Measurements from ENCODE around the gene KRT5. TPM values are rescaled to one million over a fixed set of nuclear protein-coding genes. Genes with fewer than 3 reads are reported as not detected.

Gene KRT5
- total and polyA plus RNA-seq, 9 donors: 0.25 to 16.1 (median 1.4) TPM; not detected in 1

DNA sequence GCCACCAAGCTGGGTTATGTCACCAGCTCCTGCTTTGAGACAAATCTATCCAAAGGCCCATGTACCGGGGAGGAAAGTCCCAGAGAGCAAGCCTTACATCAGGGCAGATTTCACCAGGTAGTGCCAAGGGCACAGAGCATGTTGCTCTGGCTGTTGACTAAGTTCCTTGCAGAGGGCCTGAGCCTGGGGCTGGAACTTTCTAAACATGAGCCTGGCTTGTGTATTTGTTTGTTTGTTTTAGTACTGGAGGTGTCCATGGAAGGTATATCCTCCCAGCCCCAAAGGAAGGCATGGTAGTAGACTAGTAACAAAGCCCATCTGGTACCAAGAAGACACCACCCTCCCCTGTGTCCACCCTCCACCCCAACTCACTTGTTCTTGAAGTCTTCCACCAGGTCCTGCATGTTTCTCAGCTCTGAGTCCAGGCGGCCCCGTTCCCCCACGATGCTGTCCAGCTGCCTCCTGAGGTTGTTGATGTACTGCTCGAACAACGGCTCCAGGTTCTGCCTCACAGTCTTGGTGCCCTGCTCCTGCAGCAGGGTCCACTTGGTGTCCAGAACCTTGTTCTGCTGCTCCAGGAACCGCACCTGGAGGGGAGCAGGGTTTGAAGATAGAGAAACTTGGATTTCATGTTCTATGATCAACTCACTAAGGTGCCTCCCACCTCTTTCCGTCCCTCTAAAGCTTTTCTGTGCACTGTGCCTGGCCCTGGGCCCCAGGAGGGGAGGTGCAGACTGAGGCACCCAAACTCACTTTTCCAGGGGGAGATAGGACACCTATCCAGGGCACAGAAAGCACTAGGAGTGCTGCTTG, 1.4 kb downstream of the KRT5 start:
- Histone ChIP-seq H3K27ac (no peak overlapping the region), H3K4me1 (ENCODE audit: insufficient read depth) (no peaks in the 10 kb centered on the region), H3K36me3 (no peaks in the 10 kb centered on the region), H3K4me3 (no peak overlapping the region), H3K27me3 (no peaks in the 10 kb centered on the region), H3K9me3 (no peaks in the 10 kb centered on the region)
- TF ChIP-seq, protein P1, sequence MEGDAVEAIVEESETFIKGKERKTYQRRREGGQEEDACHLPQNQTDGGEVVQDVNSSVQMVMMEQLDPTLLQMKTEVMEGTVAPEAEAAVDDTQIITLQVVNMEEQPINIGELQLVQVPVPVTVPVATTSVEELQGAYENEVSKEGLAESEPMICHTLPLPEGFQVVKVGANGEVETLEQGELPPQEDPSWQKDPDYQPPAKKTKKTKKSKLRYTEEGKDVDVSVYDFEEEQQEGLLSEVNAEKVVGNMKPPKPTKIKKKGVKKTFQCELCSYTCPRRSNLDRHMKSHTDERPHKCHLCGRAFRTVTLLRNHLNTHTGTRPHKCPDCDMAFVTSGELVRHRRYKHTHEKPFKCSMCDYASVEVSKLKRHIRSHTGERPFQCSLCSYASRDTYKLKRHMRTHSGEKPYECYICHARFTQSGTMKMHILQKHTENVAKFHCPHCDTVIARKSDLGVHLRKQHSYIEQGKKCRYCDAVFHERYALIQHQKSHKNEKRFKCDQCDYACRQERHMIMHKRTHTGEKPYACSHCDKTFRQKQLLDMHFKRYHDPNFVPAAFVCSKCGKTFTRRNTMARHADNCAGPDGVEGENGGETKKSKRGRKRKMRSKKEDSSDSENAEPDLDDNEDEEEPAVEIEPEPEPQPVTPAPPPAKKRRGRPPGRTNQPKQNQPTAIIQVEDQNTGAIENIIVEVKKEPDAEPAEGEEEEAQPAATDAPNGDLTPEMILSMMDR (IDR thresholded peaks at IDR 0.05): no peak
- no peak for TF ChIP-seq POLR2A (IDR thresholded peaks at IDR 0.05)
- no peak for TF ChIP-seq EP300 (IDR thresholded peaks at IDR 0.05)
- intact Hi-C loops (cut with DNase I): no loop called here
- WGBS, 3 donors: 68 to 74% (median 71%) methylated on average over 8 of the region's 8 CpGs
- no peak for DNase-seq

DNA sequence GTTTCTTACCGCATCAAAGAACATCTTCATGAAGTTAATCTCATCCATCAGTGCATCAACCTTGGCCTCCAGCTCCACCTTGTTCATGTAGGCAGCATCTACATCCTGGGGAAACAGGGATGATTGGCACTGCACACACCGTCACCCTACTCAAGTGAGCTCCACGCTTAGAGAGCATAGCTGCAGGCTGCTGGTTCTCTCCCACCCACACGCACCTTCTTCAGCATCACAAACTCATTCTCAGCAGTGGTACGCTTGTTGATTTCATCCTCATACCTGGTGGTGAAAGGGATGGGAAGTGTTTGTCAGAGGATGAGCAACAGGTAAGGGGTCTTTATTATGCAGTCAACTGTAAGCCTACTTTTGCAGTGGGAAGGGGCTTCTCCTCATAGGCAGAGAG, 2.3 kb downstream of the KRT5 start:
- no peak for TF ChIP-seq EP300 (IDR thresholded peaks at IDR 0.05)
- Histone ChIP-seq H3K27ac (no peak overlapping the region), H3K9me3 (no peaks in the 10 kb centered on the region), H3K4me1 (ENCODE audit: insufficient read depth) (no peaks in the 10 kb centered on the region), H3K36me3 (no peaks in the 10 kb centered on the region), H3K4me3 (no peak overlapping the region), H3K27me3 (no peaks in the 10 kb centered on the region)
- WGBS, 3 donors: 85 to 90% (median 85%) methylated on average over 5 of the region's 5 CpGs
- DNase-seq: no peak
- intact Hi-C loops (cut with DNase I): no loop called here

DNA sequence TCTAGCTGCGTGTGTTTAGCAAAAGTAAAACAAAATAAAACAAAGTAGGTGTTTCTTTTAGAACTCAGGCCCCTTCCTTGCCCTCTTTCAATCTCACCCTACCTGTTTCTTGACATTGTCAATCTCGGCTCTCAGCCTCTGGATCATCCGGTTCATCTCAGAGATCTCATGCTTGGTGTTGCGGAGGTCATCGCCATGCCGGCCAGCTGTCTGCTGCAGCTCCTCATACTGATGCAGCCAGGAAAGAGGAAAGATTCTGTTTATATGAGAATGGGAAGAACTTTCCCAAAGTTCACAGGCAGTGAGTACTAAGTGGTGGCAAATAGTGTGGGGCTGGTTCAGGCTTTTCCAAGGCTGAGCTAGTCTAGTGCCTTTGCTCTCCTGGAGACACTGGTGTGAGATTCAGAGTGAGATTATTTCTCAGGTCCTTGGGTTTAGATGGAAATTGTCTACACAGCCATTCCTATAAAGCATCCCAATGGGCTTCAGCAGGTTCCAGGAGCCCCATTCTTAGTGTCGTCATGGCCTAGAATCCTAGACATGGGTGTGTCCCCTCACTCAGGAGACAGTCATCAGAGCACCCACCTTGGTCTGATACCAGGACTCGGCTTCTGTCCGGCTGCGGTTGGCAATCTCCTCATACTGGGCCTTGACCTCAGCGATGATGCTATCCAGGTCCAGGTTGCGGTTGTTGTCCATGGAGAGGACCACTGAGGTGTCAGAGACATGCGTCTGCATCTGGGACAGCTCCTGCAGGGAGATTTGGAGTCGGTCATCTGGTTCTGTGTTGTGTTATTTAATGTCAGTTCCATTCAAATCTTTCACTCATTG, 3.0 kb downstream of the KRT5 start:
- Histone ChIP-seq H3K9me3 (no peaks in the 10 kb centered on the region), H3K27ac (no peak overlapping the region), H3K4me3 (no peak overlapping the region), H3K36me3 (no peaks in the 10 kb centered on the region), H3K27me3 (no peaks in the 10 kb centered on the region), H3K4me1 (ENCODE audit: insufficient read depth) (no peaks in the 10 kb centered on the region)
- intact Hi-C loops (cut with DNase I): no loop called here
- TF ChIP-seq POLR2A (IDR thresholded peaks at IDR 0.05) (no peak), EP300 (IDR thresholded peaks at IDR 0.05) (no peak)
- TF ChIP-seq, protein P1 (IDR thresholded peaks at IDR 0.05): no peak
- no peak for DNase-seq
- 88 to 92% (median 90%) methylated on average over 14 of the region's 14 CpGs for WGBS, 3 donors

DNA sequence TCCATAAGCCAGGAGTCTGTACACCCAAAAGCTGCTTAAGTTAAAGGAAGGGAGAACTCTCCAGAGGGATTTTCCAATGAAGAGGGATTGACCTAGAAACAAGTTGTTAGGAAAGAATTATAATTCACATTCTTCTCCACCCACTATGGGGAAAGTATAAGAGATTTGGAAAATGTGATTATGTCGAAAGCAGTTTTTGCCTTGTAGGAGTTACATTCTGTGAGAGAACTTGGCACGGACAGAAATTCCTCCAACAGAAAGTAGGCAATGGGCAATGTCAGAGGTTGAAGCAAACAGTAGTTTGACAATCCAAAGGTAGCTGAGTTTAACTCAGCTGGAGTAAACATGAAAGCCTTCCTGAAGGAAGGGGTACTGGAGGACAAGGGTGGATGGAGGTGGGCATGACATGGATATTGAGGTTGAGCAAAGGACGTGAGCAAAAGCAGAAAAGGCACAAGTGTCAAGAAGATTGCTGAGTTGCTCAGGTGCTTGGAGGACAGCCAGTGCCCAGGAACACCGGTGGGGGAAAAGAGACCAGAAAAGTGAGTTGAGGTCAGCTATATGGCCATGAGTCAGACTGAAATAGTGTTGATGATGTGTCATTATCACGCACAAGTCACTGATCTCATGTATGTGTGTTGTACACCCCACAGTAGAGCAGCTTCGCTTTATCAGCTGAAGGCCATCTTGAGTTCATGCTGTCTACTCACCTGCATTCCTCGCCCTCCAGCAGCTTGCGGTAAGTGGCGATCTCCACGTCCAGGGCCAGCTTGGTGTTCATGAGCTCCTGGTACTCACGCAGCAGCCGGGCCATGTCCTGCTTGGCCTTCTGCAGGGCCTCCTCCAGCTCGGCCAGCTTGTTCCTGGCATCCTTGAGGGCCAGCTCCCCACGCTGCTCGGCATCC, 4.0 kb downstream of the KRT5 start:
- intact Hi-C loops (cut with DNase I): no loop called here
- TF ChIP-seq, protein P1 (IDR thresholded peaks at IDR 0.05): no peak
- TF ChIP-seq POLR2A (IDR thresholded peaks at IDR 0.05) (no peak), EP300 (IDR thresholded peaks at IDR 0.05) (no peak)
- 78 to 81% (median 81%) methylated on average over 15 of the region's 15 CpGs for WGBS, 3 donors
- Histone ChIP-seq H3K27me3 (no peaks in the 10 kb centered on the region), H3K4me1 (ENCODE audit: insufficient read depth) (no peaks in the 10 kb centered on the region), H3K36me3 (no peaks in the 10 kb centered on the region), H3K9me3 (no peaks in the 10 kb centered on the region), H3K4me3 (no peak overlapping the region), H3K27ac (no peak overlapping the region)
- no peak for DNase-seq

All from ovary (tissue), 9 donors.